Tibial nerve (tissue), 4 donors: ENCODE data around the gene POLR2F.

ENCODE experiments used
- CTCF ChIP-seq, 5 experiments: fragments of 200-600 bp in 3 of 5; fragments of 450-650 bp in 2 of 5; sonication (generic) in 3 of 5; IDR thresholded peaks; one replicate each; pipeline ENCODE4 v1.5.1; 2016 to 2019; ENCODE audit warnings: antibody characterized with exemption in 5 of 5, mild to moderate bottlenecking in 3 of 5, moderate library complexity in 2 of 5
- EP300 ChIP-seq, 2 donors: sonication (generic); formaldehyde crosslinking; IDR thresholded peaks; one replicate each; pipeline ENCODE4 v1.6.1; 2017; ENCODE audit warnings: antibody characterized with exemption in 2 of 2, mild to moderate bottlenecking in 1 of 2
- POLR2A ChIP-seq, 2 donors: fragments of 450-650 bp; IDR thresholded peaks; one replicate each; pipeline ENCODE4 v1.6.1; 2017; ENCODE audit warnings: antibody characterized with exemption in 2 of 2, mild to moderate bottlenecking in 2 of 2, moderate library complexity in 2 of 2

DNA sequence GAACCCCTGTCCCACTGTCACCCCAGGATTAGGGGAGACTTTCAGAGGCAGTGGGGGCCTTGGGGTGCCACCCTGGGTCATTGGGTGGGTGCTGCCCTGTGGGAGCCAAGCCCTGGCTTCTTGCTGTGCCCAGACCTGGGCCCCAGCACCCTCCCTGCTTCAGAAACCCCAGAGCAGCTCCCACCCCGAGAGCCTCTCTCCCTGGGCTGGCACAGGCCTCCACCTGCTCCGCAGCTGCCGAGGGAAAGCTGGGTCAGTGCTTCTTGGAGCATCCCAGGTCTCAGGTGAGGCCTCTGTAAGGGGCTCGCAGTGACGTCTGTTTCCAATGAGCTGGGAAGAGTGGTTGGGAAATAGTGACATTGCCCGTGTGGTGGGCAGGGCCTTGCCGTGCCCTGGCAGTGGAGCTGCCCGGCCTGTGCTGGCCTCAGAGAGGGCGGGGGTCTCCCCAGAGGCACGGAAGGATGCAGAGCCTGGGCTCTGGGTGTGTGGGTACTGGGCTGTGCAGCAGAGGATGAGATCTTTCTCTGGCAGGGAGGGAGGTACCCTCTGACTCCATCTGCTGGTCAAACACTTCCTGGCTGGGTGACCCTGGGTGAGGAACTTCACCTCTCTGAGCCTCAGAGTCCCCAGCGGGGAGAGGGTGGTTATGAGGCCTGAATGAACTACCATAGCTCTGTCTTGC is 23.1 kb upstream of the POLR2F start:
- TF ChIP-seq CTCF (IDR thresholded peaks at IDR 0.05) (peak in 4 of 5 experiments; percentile 32 to 50 (median 42)), POLR2A (IDR thresholded peaks at IDR 0.05) (no peak), EP300 (IDR thresholded peaks at IDR 0.05) (no peak)
